Heart right ventricle (tissue), 16 donors: ENCODE results near the gene RIN3. TPM values are rescaled to one million over a fixed set of nuclear protein-coding genes. Genes with fewer than 3 reads are reported as not detected.

Experiments used
- ATAC-seq, 8 donors: fragments of 200-7000 bp; cut with Tn5 transposase; one replicate each; pipeline ENCODE4 v1.9.1; 2020; ENCODE audit warnings: mild to moderate bottlenecking in 8 of 8, moderate library complexity in 8 of 8, moderate number of reproducible peaks in 1 of 8
- DNase-seq, 2 donors: peaks; one replicate each; pipeline ENCODE4 v3.0.0-alpha.2; 2020
- H3K27ac ChIP-seq, 10 donors: fragments of 200-600 bp; sonication (generic) in 2 of 10; one replicate each; pipeline versions ENCODE4 v1.5.0 to v1.8.0; 2020 to 2022; ENCODE audit warnings: mild to moderate bottlenecking in 3 of 10
- H3K27me3 ChIP-seq, 7 donors: fragments of 200-600 bp; one replicate each; pipeline ENCODE4 v1.8.0; 2021 to 2022; ENCODE audit warnings: mild to moderate bottlenecking in 2 of 7
- H3K36me3 ChIP-seq, 9 donors: fragments of 200-600 bp; sonication (generic) in 1 of 9; one replicate each; pipeline versions ENCODE4 v1.5.0 to v1.8.0; 2020 to 2022; ENCODE audit warnings: mild to moderate bottlenecking in 2 of 9
- H3K4me1 ChIP-seq, 9 donors: fragments of 200-600 bp; sonication (generic) in 1 of 9; one replicate each; pipeline versions ENCODE4 v1.5.0 to v1.8.0; 2020 to 2022; ENCODE audit warnings: mild to moderate bottlenecking in 4 of 9
- H3K4me3 ChIP-seq, 10 donors: fragments of 200-600 bp; sonication (generic) in 2 of 10; one replicate each; pipeline versions ENCODE4 v1.5.0 to v1.8.0; 2020 to 2022; ENCODE audit warnings: mild to moderate bottlenecking in 7 of 10, moderate library complexity in 2 of 10
- H3K9me3 ChIP-seq, 11 donors: fragments of 200-600 bp in 10 of 11; sonication (generic) in 2 of 11; one replicate each; pipeline versions ENCODE4 v1.5.0 to v1.8.0; 2013 to 2022; ENCODE audit warnings: mild to moderate bottlenecking in 2 of 11, control low read depth in 1 of 11, moderate library complexity in 1 of 11
- WGBS, 2 donors: extraction: QIAGEN DNeasy Blood & Tissue Kit; methylation state at CpG; one replicate each; pipeline ENCODE4 v1.1.7; 2013; ENCODE audit warnings: inconsistent platforms in 1 of 2; 5-methylcytosine and 5-hydroxymethylcytosine counted together
- intact Hi-C, 10 donors: fragments of 100-400 bp; cut with DNase I; formaldehyde crosslinking; loops; one replicate each; pipeline versions ENCODE4 v1.11.1 to v1.14.2; 2022
- polyA plus RNA-seq, 2 donors: library from polyadenylated mRNA; stranded (reverse); fragments of 200-250 nt; gene quantifications; one replicate each; pipeline ENCODE4 v1.2.3, GENCODE V29; 2013
- total RNA-seq, 10 donors: library from RNA; stranded (reverse); fragmentation: NEBNext Ultra II Directional in 3 of 10; extraction: Animal tissue kit (Norgen Biotek cat#: 25700) in 3 of 10; gene quantifications; one replicate each; pipeline versions ENCODE4 v1.2.1 to v1.2.4, GENCODE V29; 2021 to 2023
- TF ChIP-seq, protein P1 (sequence below), 9 donors: fragments of 200-600 bp; sonication (generic) in 2 of 9; IDR thresholded peaks; one replicate each; pipeline versions ENCODE4 v1.5.0 to v1.8.0; 2021 to 2022; ENCODE audit warnings: antibody characterized with exemption in 9 of 9, mild to moderate bottlenecking in 5 of 9, moderate library complexity in 1 of 9
- donor health status: Arrhythmogenic right ventricular cardiomyopathy.
- donor health status: ischemic (EF 13 %, LVEDD 7.1; RV severe dilation, severe dysfunction).
- donor health status: healthy with polysubstance abuse.
- donor health status: DM: no; HTN: yes; CAD: no.
- donor health status: DM: no; HTN: no; CAD: no.
- donor health status: ischemic (EF 25% LVEDD 6.9; RV normal size, moderate dysfunction).
- donor health status: ischemic (EF 25% LVEDD 5.7; RV mildly dilated, moderate dysfunction).
- donor health status: healthy.
- donor health status: DM: yes; HTN: yes; CAD: no.
- donor health status: Ischemic cardiomyopathy.
- donor health status: ischemic (EF 35%, LVEDD 5.7; RV mildly dilated, moderate dysfunction).
- donor health status: nonischemic (EF 11% LVEDD 7.7; RV severe dilation, severe dysfunction).
- donor health status: DM: yes; HTN: yes; CAD: no.
- donor health status: PGD.
- donor health status: ischemic (EF 29% LVEDD 5.4; RV normal size, mild dysfunction).
- donor health status: nonischemic (EF 23%, LVEDD 6.1; RV moderate dilation, normal function).

The RIN3 gene
- total and polyA plus RNA-seq, 12 donors = 7.2 to 24.0 (median 12.2) TPM

DNA sequence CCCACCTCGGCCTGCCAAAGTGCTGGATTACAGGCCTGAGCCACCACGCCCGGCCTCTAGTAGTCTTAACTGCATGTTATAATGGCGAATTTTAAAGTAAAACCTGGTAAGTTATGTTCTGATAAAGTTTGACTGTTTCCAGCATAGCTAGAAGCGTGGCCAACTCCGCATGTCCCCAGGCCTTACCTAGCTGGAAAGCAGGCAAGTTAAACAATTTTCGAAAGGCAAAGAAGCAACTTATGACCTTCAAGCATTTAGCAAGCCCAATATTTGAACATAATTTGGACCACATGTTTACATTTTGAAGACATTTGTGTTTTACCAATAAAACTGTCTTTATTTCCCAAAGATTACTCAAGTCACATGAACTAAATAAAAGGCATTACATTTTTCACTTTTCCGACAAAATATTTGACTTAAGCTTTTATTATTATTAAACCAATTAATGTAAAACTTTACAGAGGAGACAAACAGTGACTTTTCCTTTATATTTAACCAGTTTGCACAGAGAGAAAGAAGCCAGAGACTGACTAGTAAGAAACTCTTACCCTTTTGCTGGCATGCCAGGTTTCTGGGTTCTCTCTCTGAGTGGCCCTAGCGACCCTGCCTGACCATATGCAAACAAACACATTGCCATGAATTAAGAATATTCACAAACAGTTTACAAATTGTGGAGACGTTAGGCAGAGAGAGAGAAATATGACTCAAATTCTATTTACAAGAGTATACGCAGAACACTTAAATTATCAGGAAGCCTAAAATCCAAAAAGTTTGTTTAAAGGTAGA, 106.3 kb downstream of the RIN3 start:
- TF ChIP-seq, protein P1, sequence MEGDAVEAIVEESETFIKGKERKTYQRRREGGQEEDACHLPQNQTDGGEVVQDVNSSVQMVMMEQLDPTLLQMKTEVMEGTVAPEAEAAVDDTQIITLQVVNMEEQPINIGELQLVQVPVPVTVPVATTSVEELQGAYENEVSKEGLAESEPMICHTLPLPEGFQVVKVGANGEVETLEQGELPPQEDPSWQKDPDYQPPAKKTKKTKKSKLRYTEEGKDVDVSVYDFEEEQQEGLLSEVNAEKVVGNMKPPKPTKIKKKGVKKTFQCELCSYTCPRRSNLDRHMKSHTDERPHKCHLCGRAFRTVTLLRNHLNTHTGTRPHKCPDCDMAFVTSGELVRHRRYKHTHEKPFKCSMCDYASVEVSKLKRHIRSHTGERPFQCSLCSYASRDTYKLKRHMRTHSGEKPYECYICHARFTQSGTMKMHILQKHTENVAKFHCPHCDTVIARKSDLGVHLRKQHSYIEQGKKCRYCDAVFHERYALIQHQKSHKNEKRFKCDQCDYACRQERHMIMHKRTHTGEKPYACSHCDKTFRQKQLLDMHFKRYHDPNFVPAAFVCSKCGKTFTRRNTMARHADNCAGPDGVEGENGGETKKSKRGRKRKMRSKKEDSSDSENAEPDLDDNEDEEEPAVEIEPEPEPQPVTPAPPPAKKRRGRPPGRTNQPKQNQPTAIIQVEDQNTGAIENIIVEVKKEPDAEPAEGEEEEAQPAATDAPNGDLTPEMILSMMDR (IDR thresholded peaks at IDR 0.05) = no peak
- no peak for DNase-seq
- Histone ChIP-seq H3K27ac (no peak overlapping the region), H3K4me1 (peaks cover 0 to 14% (median 4%) of the 10 kb centered on the region in 9 donors), H3K4me3 (no peak overlapping the region), H3K9me3 (peaks cover 0 to 32% (median 6%) of the 10 kb centered on the region in 11 donors), H3K27me3 (no peaks in the 10 kb centered on the region), H3K36me3 (peaks cover 0 to 39% (median 0%) of the 10 kb centered on the region in 9 donors)
- 94 to 95% methylated on average over 11 of the region's 11 CpGs for WGBS, 2 donors
- intact Hi-C loops = no loop called here
- no peak for ATAC-seq

GRCh38 chr14:92622311-92622710, 108.7 kb downstream of the RIN3 start:
- DNase-seq (no peak), ATAC-seq (no peak)
- Histone ChIP-seq H3K36me3 (peaks cover 0 to 42% (median 0%) of the 10 kb centered on the region in 9 donors), H3K27me3 (no peaks in the 10 kb centered on the region), H3K4me3 (no peak overlapping the region), H3K9me3 (peaks cover 0 to 45% (median 9%) of the 10 kb centered on the region in 11 donors), H3K27ac (no peak overlapping the region), H3K4me1 (no peaks in the 10 kb centered on the region)
- TF ChIP-seq, protein P1 (IDR thresholded peaks at IDR 0.05) = no peak
- intact Hi-C loops = no loop called here
- WGBS, 2 donors = 97 to 98% methylated on average over 4 of the region's 4 CpGs

DNA sequence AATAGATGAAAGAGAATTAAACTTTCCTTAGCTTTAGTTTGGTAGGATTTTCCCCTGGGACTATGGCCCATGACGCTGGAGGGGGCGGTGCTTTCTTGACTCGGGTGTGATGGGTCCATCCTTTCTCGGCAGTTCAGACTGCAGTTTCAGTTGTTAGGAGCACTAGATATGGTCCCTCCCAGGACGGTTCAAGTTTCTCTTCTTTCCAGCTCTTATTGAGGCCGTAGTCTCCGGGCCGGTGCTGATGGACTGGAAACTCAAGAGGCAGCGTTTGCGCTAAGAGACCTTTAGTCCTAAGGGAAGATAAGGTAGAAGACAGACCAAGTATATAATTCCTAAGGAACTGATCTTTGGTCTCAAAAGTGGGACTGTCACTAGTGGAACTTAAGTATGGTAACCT, 111.2 kb downstream of the RIN3 start:
- H3K9me3 ChIP-seq = peaks cover 0 to 58% (median 23%) of the 10 kb centered on the region in 11 donors
- no peak for ATAC-seq

GRCh38 chr14:92625213-92625612, 111.6 kb downstream of the RIN3 start:
- Histone ChIP-seq H3K4me3 (no peak overlapping the region), H3K36me3 (peaks cover 0 to 52% (median 0%) of the 10 kb centered on the region in 9 donors), H3K27me3 (no peaks in the 10 kb centered on the region), H3K4me1 (no peaks in the 10 kb centered on the region), H3K27ac (no peak overlapping the region), H3K9me3 (peaks cover 0 to 58% (median 23%) of the 10 kb centered on the region in 11 donors)
- DNase-seq (no peak), ATAC-seq (no peak)
- TF ChIP-seq, protein P1 (IDR thresholded peaks at IDR 0.05) = no peak
- intact Hi-C loops = no loop called here
- 94 to 97% methylated on average over 5 of the region's 5 CpGs for WGBS, 2 donors

More for the DNA sequence above, 111.2 kb downstream of the RIN3 start:
- WGBS, 2 donors = 92% methylated on average over 10 of the region's 10 CpGs
- TF ChIP-seq, protein P1 (IDR thresholded peaks at IDR 0.05) = no peak
- H3K36me3 ChIP-seq = peaks cover 0 to 51% (median 0%) of the 10 kb centered on the region in 9 donors
- H3K4me1 ChIP-seq = no peaks in the 10 kb centered on the region
- H3K27me3 ChIP-seq = no peaks in the 10 kb centered on the region
- intact Hi-C loops = no loop called here
- DNase-seq = no peak
- no peak overlapping the region for H3K4me3 ChIP-seq
- H3K27ac ChIP-seq = no peak overlapping the region
